Vagina (tissue), 2 donors: ENCODE measurements around the gene SPSB1.

Experiments used
- POLR2A ChIP-seq, 2 donors: fragments of 450-650 bp; IDR thresholded peaks; one replicate each; pipeline ENCODE4 v1.6.1; 2017; ENCODE audit warnings: antibody characterized with exemption in 2 of 2, mild to moderate bottlenecking in 2 of 2, moderate library complexity in 2 of 2
- POLR2AphosphoS5 ChIP-seq, 2 donors: sonication (generic); formaldehyde crosslinking; IDR thresholded peaks; one replicate each; pipeline ENCODE4 v1.9.0; 2017; ENCODE audit warnings: antibody characterized with exemption in 2 of 2, mild to moderate bottlenecking in 2 of 2, low read depth in 1 of 2; ENCODE audit not compliant: insufficient read depth in 1 of 2
- TF ChIP-seq, protein P1 (sequence below), 3 experiments: fragments of 450-650 bp in 2 of 3; fragments of 200-600 bp in 1 of 3; sonication (generic) in 1 of 3; IDR thresholded peaks; one replicate each; pipeline ENCODE4 v1.5.1; 2017 to 2019; ENCODE audit warnings: antibody characterized with exemption in 3 of 3, mild to moderate bottlenecking in 2 of 3, moderate library complexity in 2 of 3

DNA sequence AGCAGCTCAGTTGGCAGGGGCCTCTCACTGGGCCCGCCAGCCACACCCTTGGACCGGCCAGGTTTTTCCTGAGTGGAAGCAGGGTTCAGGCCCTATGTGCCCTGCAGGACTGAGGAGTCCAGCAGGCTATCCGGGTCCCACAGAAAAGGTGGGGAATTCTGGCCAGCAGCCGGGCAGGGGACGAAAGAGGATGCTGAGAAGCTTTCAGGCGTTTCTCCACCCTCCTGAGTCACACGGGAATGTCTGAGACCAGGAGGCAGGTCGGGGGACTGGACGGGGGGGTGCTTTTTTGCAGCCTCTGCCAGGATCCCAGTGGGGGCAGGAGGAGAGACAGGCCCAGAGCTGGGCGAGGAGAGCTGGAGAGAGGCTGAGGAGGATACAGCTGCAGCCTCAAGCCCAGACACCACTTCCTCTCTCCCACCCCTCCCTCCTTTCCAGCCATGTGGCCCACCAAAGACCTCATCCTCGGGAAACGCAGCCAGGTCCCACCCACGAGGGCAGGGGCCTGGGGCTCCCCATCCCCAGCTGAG is 105.4 kb downstream of the SPSB1 start:
- TF ChIP-seq POLR2A (IDR thresholded peaks at IDR 0.05) (no peak), POLR2AphosphoS5 (IDR thresholded peaks at IDR 0.05; ENCODE audit: insufficient read depth in 1 of 2, low read depth in 1 of 2) (peak in 1 of 2 donors; percentile 66)
- TF ChIP-seq, protein P1, sequence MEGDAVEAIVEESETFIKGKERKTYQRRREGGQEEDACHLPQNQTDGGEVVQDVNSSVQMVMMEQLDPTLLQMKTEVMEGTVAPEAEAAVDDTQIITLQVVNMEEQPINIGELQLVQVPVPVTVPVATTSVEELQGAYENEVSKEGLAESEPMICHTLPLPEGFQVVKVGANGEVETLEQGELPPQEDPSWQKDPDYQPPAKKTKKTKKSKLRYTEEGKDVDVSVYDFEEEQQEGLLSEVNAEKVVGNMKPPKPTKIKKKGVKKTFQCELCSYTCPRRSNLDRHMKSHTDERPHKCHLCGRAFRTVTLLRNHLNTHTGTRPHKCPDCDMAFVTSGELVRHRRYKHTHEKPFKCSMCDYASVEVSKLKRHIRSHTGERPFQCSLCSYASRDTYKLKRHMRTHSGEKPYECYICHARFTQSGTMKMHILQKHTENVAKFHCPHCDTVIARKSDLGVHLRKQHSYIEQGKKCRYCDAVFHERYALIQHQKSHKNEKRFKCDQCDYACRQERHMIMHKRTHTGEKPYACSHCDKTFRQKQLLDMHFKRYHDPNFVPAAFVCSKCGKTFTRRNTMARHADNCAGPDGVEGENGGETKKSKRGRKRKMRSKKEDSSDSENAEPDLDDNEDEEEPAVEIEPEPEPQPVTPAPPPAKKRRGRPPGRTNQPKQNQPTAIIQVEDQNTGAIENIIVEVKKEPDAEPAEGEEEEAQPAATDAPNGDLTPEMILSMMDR (IDR thresholded peaks at IDR 0.05), result no peak
